ENCODE results near the gene DHRS7C. TPM values are rescaled to one million over a fixed set of nuclear protein-coding genes. Genes with fewer than 3 reads are reported as not detected.

Gene DHRS7C, protein sequence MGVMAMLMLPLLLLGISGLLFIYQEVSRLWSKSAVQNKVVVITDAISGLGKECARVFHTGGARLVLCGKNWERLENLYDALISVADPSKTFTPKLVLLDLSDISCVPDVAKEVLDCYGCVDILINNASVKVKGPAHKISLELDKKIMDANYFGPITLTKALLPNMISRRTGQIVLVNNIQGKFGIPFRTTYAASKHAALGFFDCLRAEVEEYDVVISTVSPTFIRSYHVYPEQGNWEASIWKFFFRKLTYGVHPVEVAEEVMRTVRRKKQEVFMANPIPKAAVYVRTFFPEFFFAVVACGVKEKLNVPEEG
- not detected in 5 replicates for total RNA-seq (2022; extraction: Qiagen RNA extraction; ENCODE audit: low read depth)

DNA sequence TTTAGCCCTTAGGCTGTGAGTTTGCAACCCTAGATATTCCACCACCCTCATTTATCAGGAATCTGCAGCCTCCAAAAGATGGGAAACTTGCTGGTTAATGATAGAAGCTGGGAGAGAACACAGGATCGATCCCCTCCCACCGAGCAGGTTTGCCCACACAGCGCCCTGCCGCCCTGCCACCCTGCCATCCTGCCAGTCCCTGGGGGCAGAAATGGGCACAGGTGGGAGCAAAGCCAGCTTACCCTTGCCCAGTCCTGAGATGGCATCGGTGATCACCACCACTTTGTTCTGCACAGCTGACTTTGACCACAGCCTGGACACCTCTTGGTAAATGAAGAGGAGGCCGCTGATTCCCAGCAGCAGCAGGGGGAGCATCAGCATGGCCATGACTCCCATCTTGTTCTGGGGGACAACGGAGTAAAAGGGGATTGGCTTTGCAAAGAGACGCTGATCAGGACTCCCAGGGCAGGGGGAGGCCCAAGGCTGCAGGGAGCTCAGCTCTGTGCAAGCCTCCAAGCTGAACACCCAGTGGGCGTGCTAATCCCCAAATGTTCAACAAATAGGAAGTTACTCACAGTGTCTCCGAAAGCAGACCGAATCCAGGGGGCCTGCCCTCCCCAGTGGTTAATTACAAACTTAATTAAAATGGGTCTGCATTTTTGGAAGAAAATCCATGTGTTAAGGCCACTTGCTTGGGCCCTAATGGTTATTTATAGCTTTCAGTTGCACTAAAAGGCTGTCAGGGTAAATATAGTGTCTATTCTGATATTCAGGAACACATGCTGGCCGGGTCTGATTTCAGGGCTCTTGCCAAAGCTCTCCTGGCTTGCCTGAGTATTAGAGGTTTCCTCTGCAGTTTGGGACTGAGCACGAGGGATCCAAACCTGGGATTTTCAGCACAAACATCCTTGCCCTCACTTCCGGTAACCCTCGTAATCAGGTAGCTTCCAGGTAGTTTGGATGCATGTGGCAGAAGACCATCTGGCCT, at the start of gene DHRS7C:
DHRS7C (minus strand) TSS at position 704 of the 988 bp plus-strand sequence; CDS start at position 396, 308 bp downstream.

DNA sequence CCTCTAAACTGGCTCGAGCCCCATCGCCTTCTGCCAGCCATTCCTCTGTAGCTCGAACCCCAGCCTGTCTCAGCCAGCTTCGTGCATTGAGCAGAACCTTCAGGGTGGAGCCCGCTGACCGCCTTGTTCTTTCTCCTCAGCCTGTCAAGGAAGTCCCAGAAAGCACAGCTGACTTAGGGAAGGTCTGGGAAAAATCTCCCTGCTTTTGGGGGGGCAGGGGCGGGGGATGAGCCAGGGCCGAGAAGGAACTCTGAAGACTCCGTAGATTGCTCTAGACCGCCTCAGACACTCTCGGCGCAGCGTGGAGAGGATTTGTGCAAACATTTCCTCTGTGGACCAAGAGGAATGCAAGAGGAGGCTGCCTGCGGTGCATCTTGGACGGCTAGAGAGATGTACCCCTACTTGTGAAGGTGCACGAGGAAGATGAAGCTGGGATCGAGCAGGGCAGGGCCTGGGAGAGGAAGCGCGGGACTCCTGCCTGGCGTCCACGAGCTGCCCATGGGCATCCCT, 34.3 kb upstream of the DHRS7C start, which contains the start of gene GLP2R:
GLP2R (plus strand) TSS at position 284 of the 510 bp plus-strand sequence; CDS start at position 424, 140 bp downstream.

DNA sequence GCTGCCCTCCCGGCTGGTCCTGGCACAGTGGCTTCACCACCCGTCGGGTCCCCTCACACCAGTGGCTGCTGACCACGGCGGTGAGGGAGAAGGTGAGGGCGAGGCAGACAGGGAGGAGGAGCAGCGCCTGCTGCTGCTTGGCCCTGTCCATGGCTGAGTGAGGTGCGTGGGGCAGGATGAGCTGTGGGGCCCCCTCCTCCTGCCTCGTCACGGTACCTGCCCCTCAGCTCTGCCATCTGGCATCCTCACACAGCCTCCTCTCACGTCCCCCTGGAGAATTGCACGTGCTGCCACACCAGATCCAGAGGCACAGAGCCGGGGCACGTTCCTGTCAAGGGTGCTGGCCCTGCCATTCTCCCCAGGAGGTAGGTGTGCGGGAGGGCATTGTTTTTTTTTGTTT, 30.5 kb upstream of the DHRS7C start, which contains the start of gene GSG1L2:
GSG1L2 (minus strand) TSS at position 159 of the 400 bp plus-strand sequence; CDS start at position 151, 8 bp downstream.

Other genes starting within 250 kb of the DHRS7C start
- gene STX8, start 215.8 kb downstream of the DHRS7C start, total RNA-seq (2022; extraction: Qiagen RNA extraction; ENCODE audit: low read depth): 59.4 to 118 TPM (median 60.9 TPM) in 5 replicates
- not detected in 5 replicates for gene CFAP52, start 214.9 kb downstream of the DHRS7C start, total RNA-seq (2022; extraction: Qiagen RNA extraction; ENCODE audit: low read depth)
- 3.7 to 5.0 TPM (median 4.0 TPM) in 5 replicates for gene USP43, start 146.1 kb downstream of the DHRS7C start, total RNA-seq (2022; extraction: Qiagen RNA extraction; ENCODE audit: low read depth)
- gene GSG1L2, start 30.5 kb upstream of the DHRS7C start, total RNA-seq (2022; extraction: Qiagen RNA extraction; ENCODE audit: low read depth): not detected in 5 replicates
- gene GLP2R, start 34.3 kb upstream of the DHRS7C start, total RNA-seq (2022; extraction: Qiagen RNA extraction; ENCODE audit: low read depth): 6.4 to 16.6 TPM (median 10.3 TPM) in 5 replicates
- gene RCVRN, start 113.7 kb upstream of the DHRS7C start, total RNA-seq (2022; extraction: Qiagen RNA extraction; ENCODE audit: low read depth): not detected in 5 replicates

Measured in A549 treated with ZK216348 at 1 μM for 4 hours (cell line).